Mesothelial cell of epicardium (in vitro differentiated cells): Measurements from ENCODE around the gene TNFRSF4. TPM values are rescaled to one million over a fixed set of nuclear protein-coding genes. Genes with fewer than 3 reads are reported as not detected.
A peak's percentile ranks its signal among the peaks of the same experiment; 100 is the strongest.

Experiments
- DNase-seq, 2 experiments: peaks; one replicate each; pipeline ENCODE4 v3.0.0; 2021; ENCODE audit warnings: low spot score in 2 of 2; ENCODE audit not compliant: unreplicated experiment in 2 of 2
- H3K27ac Mint-ChIP-seq: 2 replicates; pipeline ENCODE4 v1.8.0; 2021; ENCODE audit warnings: mixed read lengths
- H3K27me3 Mint-ChIP-seq: 2 replicates; pipeline ENCODE4 v1.8.0; 2021; ENCODE audit warnings: low read depth, mixed read lengths
- H3K36me3 Mint-ChIP-seq: 2 replicates; pipeline ENCODE4 v1.8.0; 2021; ENCODE audit warnings: mixed read lengths
- H3K4me1 Mint-ChIP-seq: 2 replicates; pipeline ENCODE4 v1.8.0; 2021; ENCODE audit warnings: mixed read lengths
- H3K4me3 Mint-ChIP-seq: 2 replicates; pipeline ENCODE4 v1.8.0; 2021; ENCODE audit warnings: mild to moderate bottlenecking, moderate library complexity, mixed read lengths
- H3K9me3 Mint-ChIP-seq: 2 replicates; pipeline ENCODE4 v1.8.0; 2021; ENCODE audit warnings: mixed read lengths
- total RNA-seq: library from RNA; stranded (reverse); gene quantifications from 3 replicates; pipeline ENCODE4 v1.2.1, GENCODE V29; 2021
- TF ChIP-seq, protein P1 (sequence below): fragments of 200-600 bp; sonication (generic); IDR thresholded peaks from one replicate; pipeline ENCODE4 v1.5.0; 2021; ENCODE audit warnings: antibody characterized with exemption; ENCODE audit not compliant: unreplicated experiment

The TNFRSF4 gene
- total RNA-seq = 0.18 to 0.34 TPM (median 0.29 TPM) in 3 replicates

DNA sequence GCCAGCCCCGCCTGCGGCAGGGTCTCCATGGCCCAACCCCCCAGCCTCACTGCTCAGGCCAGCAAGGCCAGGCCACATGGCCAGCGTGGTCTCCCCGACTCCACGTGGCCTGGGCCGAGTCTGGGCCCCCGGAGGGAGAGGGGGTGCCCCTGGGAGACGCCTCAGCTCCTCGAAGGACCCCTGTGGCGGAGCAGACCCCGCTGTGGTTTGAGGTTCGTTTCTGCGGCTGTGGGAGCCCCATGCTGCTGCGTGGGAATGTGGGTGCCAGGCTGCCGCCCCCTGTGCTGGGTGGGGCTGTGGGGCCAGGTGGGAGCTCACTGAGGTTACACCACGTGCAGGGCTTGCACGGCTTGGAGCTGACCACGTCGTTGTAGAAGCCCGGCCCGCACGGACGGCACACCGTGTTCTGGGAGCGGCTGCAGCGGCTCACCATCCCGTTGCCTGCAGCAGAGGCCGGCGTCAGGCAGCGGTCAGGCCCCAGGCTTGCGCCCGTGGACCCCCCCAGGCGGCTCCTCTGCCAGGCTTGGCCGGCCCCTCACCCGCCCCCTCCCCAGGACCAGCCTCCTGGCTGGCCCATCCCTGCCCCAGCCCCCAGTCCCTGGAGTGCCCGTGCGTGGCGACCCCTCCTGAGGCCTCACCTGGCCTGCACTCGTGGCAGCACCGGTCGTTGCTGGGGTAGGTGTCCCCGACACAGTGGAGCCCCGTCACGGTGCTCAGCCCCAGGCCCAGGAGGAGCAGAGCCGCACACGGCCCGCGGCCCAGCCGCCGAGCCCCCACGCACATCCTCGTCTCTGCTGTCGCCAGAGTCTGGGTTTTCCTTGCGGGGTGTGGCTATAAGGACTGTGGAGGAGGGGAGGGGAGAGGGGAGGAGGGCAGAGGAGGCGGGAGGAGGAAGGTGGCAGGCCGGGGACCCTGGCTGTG lies at the start of gene TNFRSF4:
Gene TNFRSF4, minus strand, starts transcription at position 809 of the 921 bp plus-strand sequence. Its CDS starts 26 bp downstream, at position 783.
- no peak within 1 kb of the TSS for H3K4me3 Mint-ChIP-seq
- H3K36me3 Mint-ChIP-seq = peaks cover 10% of the 10 kb centered on the region
- peak within 1 kb of the TSS; percentile 21 for H3K27ac Mint-ChIP-seq
- no peaks in the 10 kb centered on the region for H3K4me1 Mint-ChIP-seq
- TF ChIP-seq, protein P1, sequence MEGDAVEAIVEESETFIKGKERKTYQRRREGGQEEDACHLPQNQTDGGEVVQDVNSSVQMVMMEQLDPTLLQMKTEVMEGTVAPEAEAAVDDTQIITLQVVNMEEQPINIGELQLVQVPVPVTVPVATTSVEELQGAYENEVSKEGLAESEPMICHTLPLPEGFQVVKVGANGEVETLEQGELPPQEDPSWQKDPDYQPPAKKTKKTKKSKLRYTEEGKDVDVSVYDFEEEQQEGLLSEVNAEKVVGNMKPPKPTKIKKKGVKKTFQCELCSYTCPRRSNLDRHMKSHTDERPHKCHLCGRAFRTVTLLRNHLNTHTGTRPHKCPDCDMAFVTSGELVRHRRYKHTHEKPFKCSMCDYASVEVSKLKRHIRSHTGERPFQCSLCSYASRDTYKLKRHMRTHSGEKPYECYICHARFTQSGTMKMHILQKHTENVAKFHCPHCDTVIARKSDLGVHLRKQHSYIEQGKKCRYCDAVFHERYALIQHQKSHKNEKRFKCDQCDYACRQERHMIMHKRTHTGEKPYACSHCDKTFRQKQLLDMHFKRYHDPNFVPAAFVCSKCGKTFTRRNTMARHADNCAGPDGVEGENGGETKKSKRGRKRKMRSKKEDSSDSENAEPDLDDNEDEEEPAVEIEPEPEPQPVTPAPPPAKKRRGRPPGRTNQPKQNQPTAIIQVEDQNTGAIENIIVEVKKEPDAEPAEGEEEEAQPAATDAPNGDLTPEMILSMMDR = no peak
- DNase-seq = no peak
- peaks cover 1% of the 10 kb centered on the region for H3K27me3 Mint-ChIP-seq
- H3K9me3 Mint-ChIP-seq = no peaks in the 10 kb centered on the region

DNA sequence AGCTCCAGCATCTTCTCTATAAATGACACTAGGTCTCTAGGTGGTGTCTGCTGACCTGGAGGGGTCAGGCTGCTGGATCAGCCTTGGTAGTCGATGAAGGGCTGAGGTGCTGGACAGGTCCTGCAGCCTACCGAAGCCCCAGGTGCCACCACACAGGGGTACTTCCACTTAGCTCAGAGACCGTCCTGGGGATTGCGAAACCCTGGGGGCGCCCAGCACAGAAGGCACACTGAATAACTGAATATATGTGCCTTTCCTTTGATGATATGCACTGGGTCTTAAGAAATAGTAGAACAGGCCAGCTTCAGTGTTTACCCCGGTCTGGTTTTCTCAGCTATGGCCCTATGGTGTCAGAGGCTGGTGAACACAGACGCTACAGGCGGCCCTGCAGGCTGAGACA lies 48.8 kb upstream of the TNFRSF4 start:
- Mint-ChIP-seq H3K4me1 (no peaks in the 10 kb centered on the region), H3K36me3 (peaks cover 35% of the 10 kb centered on the region), H3K27ac (no peak overlapping the region), H3K27me3 (no peaks in the 10 kb centered on the region), H3K9me3 (no peaks in the 10 kb centered on the region), H3K4me3 (no peak overlapping the region)
- DNase-seq = no peak
- TF ChIP-seq, protein P1 = no peak

DNA sequence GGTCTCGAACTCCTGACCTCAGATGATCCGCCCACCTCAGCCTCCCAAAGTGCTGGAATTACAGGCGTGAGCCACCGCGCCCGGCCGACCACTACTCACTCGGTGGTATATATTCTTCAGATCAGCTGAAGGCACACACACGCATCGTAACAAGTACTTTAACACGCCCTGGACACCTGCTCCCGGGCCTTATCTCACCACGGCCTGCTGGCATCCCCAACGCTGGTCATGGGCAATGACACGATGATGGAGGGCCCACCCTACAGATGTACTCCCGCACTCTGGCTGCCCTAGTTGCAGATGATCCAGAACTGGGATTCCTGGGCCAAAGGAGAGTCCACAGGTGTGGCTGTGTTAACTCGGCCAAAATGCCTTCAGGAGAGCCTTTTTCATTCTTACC lies 48.1 kb upstream of the TNFRSF4 start:
- Mint-ChIP-seq H3K9me3 (no peaks in the 10 kb centered on the region), H3K27me3 (no peaks in the 10 kb centered on the region), H3K27ac (no peak overlapping the region), H3K36me3 (peaks cover 36% of the 10 kb centered on the region), H3K4me1 (no peaks in the 10 kb centered on the region), H3K4me3 (no peak overlapping the region)
- TF ChIP-seq, protein P1 = no peak
- no peak for DNase-seq

DNA sequence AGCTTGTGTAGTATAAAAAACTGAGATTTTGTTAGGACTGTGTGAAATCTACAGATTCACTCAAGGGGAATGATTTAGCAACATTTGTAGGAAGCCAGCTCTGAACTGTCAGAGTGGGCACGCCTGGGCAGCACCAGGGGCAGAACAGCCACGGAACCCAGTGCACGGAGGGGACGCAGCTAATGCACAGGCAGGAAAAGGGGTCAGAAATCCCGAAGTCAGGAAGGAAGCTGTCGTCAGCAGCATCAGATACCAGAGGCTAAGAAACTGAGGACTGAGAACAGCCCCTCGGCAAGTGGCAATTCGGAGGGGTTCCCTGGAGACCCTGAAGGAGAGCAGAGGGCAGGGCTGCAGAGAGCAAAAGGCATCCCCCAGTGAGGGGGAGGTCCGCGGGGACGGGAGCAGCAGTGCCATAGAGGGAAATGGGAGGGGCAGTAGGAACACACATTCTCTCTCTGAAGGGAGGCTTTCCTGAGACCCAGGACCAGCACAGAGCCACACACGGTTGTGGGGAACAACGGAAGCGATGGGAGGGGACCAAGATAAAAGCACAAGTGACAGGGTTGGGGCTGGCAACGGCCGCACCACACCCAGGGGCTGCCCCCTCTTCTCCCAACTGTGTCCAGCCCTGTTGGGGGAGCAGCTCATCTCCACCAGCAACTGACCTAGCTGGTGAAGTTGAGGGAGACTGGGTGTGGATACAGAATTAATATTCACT lies 47.0 kb upstream of the TNFRSF4 start:
- no peak overlapping the region for H3K4me3 Mint-ChIP-seq
- TF ChIP-seq, protein P1 = no peak
- H3K4me1 Mint-ChIP-seq = no peaks in the 10 kb centered on the region
- DNase-seq = no peak
- no peak overlapping the region for H3K27ac Mint-ChIP-seq
- H3K9me3 Mint-ChIP-seq = no peaks in the 10 kb centered on the region
- peaks cover 37% of the 10 kb centered on the region for H3K36me3 Mint-ChIP-seq
- no peaks in the 10 kb centered on the region for H3K27me3 Mint-ChIP-seq

DNA sequence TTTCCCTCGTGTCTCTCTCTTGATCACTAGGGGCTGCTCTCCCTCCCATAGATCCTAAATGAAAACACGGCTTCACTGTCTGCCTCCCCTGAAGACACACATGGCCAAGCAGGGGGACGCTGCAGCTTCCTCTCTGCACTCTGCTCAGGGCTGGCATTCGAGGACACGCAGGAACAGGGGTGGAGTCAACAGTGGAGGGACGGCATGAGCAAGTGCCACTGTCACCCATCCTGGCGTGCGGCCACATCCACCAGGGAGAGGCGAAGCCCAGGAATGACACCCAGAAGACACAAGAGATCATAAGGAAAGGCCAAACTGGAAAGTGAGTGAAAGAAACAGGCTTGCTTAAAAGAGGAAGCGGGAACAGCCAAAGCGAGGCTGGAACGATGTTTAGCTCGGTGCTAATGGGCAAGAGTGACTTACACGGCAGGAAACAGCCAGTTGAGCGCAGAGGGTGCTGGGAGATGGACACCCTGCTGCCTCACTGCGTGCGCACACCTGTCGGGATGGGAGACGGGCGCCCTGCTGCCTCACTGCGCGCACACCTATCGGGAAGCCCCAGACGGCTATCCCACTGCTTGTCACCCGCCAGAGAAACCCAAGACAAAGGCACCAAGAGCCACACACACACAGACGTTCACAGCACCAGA lies 46.1 kb upstream of the TNFRSF4 start:
- DNase-seq = no peak
- Mint-ChIP-seq H3K27ac (no peak overlapping the region), H3K36me3 (peaks cover 37% of the 10 kb centered on the region), H3K9me3 (no peaks in the 10 kb centered on the region), H3K4me1 (no peaks in the 10 kb centered on the region), H3K4me3 (no peak overlapping the region), H3K27me3 (no peaks in the 10 kb centered on the region)
- TF ChIP-seq, protein P1 = no peak
